Activated CD8-positive, alpha-beta memory T cell treated with anti-CD3 and anti-CD28 coated beads, Interleukin-2, amount 50 U/mL, for 24 hours (primary cell): ENCODE data around the gene SPOCK3.

ENCODE experiments used
- DNase-seq: peaks from one replicate; pipeline ENCODE4 v3.0.0-alpha.2; 2020; ENCODE audit errors: extremely low read depth

The SPOCK3 gene

DNA sequence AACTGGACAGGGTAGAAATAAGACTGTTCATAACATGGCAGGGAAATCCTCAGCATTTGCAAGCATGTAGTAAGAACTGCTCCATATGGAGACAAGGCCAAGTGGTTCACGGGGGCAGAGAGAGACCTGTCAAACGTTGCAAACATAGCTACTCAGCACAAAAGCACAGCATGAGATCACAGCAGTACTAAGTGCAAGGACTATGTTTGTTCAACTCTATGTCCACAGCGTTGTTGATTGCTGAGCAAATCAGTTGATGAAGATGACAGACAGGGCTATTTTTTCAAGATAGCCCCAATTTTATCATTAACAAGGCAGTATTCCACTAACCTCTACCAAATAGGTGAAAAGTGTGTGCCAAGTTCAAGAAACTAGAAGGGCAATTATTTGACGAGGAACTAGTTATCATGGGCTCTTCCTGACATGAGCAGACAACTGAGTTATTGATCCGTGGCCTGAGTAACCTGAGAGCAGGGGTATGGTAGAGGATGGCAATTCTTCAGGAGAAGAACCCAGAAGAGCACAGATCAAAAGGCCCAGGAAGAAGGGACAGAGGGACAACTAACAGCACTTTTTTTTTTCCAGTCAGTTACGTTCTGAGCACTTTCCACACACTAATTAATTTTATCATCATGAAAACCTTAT, 57.4 kb downstream of the SPOCK3 start:
- DNase-seq: no peak

GRCh38 chr4:167171928-167172327, 62.4 kb downstream of the SPOCK3 start:
- DNase-seq: no peak

DNA sequence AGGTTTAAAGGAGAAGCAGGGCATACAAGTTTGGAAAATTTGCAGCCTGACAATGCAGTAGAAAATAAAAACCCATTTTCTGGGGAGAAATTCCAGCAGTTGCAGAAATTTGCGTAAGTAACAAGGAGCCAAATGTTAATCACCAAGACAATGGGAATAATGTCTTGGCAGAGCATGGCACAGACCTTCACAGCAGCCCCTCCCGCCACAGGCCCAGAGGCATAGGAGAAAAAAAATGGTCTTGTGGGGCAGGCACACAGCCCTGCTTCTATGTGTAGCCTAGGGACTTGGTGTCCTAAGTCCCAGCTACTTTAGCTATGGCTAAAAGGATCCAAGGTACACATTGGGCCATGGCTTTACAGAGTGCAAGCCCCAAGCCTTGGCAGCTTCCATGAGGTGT, 65.7 kb downstream of the SPOCK3 start:
- DNase-seq: no peak

- no peak for DNase-seq
Measured at GRCh38 chr4:167150587-167150986, 83.7 kb downstream of the SPOCK3 start.

DNA sequence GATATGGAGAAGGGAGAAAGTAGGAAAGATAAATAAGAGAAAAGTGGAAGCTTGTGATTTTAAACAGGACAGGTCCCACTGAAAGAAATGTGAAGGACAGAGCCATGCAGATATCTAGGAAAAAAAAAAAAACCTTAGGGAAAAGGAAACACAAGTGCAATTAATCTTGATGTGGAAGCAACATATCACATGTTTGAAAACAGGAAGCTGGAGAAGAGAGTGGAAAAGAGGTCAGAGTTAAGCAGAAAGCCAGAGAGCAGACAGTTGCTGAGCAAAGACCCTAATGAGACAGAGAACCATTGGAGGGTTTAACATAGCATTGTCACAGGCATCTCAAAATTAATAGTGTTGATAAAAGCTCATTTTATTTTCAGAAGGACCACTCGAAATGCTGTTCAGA, 89.7 kb downstream of the SPOCK3 start:
- DNase-seq: no peak

DNA sequence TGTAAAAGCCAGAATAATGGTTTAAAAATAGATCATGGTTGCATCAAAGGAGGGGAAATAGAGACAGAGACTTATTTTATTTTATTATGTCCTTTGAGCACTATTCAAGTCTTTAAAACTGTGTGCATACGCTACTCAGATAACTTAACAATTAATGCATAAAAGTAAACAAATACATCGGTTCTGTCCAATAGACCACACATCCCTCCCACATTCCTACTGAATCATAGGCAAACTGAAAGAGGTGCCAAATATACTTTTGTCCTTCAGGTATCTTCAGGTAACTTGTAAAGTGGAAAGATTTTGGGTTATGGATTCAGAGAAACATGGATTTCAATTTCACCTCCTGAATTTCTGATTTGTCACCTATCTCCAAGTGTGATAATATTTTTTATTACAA, 91.3 kb downstream of the SPOCK3 start:
- DNase-seq: no peak

GRCh38 chr4:167136270-167136669, 98.0 kb downstream of the SPOCK3 start:
- DNase-seq: no peak

GRCh38 chr4:167129146-167129545, 105.1 kb downstream of the SPOCK3 start:
- DNase-seq: no peak

DNA sequence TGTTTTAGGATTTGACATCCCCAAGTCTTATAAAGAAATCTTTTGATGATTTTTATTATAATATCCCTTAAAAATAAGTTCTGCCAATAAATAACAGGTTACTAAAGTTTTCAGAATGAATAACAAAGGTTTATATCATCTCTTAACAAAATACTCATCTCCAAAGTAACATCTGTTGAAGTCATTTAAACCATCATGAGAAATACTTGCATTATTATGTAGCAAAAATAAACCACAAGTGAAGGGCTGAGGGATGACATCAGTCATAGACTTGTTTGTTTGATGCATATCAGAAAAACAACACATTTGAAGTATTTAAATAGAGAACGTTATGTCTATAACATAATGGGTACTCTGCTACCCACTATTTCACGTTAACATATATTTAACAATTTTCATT, 114.9 kb downstream of the SPOCK3 start:
- no peak for DNase-seq

- DNase-seq: no peak
Measured at GRCh38 chr4:167117273-167117672, 117.0 kb downstream of the SPOCK3 start.

DNA sequence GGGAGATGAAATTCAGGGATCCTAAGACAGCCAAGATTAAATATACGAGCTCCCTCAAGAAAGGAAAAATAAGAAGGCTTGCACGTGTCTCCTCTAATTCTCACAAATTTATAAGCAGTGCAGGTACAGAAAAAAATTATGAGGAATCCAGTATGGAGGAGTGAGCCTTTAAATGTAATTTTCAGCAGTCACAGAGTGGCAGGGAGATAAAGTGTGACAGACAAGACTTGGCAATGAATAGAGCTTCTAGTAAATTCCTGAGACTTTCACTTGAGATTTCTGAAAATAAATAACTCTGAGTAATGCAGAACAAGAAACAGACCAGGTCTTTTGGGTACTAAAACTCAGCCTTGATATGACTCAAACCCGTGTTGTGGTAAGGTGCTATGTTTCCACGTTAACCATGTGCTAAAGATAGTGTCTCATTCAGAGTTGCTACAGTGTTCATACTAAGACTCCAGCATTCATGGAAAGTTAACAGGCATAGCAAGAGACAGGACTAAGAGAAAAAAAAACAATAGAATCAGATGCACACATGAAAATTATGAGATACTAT, 119.8 kb downstream of the SPOCK3 start:
- no peak for DNase-seq

- DNase-seq: no peak
Measured at GRCh38 chr4:167111622-167112021, 122.7 kb downstream of the SPOCK3 start.

- DNase-seq: no peak
Measured at GRCh38 chr4:167111092-167111491, 123.2 kb downstream of the SPOCK3 start.

DNA sequence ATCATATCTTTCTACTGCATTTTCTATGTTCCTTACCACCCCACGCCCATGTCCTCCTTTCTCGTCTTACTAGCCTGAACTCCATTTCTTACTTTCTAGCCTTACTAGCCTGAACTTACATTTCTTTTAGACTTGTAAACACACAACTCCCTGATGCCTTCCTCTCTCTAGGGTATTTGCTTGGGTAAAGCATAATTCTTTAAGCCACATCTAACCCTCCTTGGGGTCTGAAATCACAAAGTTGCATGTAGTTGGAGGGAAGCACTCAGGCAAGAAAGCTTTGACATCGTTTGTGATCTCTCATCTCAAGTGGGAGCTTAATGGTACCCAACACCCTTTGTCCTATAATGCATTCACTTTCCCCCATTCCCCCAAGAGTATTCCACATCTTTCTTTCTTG, 124.4 kb downstream of the SPOCK3 start:
- DNase-seq: no peak

DNA sequence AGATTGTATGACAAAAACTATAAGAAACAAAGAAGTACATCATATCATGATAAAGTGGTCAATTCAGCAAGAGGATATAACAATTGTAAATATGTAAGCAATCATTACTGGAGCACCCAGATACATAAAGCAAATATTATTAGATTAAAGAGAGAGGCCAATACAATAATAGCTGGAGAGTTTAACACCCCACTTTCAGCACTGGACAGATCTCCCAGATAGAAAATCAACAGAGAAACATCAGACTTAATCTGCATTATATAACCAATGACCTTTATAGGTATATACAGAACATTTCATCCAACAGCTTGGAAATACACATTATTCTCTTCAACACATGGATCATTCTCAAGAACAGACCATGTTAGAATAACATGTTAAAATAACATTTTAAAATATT, 128.4 kb downstream of the SPOCK3 start:
- no peak for DNase-seq

DNA sequence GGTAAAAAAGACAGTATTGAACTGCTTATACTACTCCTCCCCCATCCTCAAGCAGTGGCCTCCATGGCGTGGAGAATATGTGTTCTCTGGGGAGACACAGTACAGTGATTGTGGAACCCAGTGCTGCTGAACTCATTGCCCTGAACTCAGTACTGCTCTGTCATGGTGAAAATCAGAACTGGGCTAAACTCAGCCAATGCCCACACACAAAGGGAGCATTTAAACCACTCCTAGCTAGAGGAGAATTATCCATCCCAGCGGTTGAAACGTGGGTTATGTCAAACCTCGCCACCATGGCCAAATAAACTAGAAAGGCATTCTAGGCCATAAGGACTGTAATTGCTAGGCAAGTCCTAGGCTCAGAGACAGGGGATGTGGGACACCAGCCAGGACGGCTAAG, 131.8 kb downstream of the SPOCK3 start:
- DNase-seq: no peak

- DNase-seq: no peak
Measured at GRCh38 chr4:167101035-167101434, 133.3 kb downstream of the SPOCK3 start.

DNA sequence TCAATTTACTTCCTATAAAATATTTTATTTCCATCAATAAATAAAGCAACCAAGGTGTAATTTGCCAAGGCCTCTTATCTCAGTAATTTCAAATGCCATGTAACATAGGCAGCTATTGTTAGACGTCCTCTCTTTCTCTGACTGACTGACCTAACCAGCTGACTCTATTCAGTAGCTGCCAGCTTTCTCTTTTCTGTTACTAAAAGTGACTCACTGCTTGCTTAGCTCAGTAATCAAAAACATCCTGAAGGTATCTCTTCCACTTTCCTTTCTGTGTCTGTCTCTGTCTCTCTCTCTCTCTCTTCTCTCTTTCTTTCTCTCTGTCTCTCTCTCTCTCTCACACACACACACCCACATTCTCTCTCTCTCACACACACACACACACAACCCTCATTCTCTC, 134.2 kb downstream of the SPOCK3 start:
- no peak for DNase-seq

DNA sequence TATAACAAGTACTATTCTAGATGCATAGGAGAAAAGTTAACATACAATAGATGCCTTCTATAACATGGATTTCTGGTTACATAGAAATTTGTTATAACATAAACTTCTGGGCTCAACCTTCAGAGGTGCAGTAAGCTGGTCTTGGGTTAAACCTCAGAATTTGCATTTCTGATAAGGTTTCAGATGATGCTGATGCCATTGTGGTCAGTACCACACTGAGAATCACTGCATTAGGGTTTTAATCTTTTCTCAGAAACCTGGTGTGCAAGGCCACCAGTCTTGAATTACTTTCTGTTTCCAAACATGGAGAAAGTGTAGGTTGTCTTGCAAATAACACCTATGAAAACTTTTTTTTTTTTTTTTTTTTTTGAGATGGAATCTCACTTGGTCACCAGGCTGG, 146.2 kb downstream of the SPOCK3 start:
- DNase-seq: no peak

DNA sequence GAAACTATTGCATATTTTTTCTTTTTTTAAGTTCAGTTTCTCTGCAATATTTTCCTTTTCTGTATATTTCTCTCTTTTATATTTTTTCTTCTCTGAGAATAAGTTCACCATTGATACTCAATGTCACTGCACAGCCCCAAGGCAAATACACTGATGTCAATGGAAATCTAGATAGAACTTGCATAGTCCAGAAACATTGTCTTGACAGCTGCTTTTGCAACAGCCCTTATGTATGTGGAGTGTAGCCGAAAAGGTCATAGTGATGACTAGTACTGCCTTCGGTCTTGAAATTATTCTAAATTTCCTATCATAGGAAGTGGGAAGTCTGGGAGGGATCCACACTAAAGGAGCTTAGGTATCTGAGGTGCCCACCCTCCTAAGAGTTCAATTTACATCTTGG, 150.0 kb downstream of the SPOCK3 start:
- DNase-seq: no peak

DNA sequence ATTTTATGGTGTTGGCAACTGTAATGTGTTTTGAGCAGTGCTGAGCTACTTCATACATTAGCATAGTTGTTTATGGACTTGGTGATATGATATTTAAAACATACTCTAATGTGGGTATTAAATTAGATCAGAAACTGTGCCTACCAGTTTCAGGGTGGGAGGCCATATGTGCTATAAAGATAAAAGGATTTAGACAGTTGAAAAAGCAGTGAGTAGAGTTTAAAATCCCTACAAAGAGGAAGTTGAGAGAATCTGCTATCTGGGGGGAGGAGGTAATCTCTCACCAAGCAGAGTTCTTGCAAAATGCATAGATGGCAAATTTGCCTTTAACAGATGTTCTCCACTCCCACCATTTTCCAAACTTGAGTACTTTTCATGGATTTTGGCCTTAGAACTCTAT, 154.5 kb downstream of the SPOCK3 start:
- no peak for DNase-seq

DNA sequence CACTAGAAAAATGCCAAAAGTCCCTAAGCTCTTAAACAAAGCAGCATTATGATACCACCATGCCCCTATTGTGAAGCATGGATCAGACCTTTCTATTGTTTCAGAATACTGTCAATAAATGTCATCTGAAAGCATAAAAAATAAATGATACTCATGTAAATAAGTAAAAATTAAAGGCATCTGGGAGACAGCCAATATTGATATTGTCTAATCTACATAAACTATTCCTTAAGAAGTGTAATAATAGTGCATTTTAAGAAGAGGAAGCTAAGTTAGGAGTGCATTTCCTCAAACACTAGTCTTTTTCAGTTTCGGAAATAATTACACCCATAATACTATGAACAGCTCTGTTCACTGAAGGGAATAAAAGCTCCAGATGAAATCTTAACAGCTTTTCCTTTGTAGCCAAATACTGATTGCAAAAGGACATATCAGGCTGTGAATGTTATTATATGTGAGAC, 181.6 kb downstream of the SPOCK3 start:
- DNase-seq: no peak

- no peak for DNase-seq
Measured at GRCh38 chr4:167049257-167049656, 185.0 kb downstream of the SPOCK3 start.

DNA sequence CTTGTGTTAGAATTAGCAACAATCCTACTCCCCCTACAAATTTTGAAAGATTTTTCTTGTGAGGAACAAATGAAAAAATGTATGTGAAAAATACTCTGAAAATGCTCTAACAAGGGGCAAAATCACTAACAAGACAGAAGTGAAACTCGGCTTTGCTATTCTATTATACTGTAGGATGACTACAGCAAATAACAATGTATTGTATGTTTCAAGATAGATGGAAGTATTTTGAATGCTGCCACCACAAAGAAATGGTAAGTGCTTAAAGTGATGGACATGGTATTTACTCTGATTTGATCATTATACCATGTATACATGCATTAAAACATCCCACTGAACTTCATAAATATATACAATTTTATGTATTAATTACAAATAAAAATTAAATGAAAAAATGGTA, 192.8 kb downstream of the SPOCK3 start:
- no peak for DNase-seq
